GM18870 (cell line): ENCODE measurements around the gene EBF3.

Source experiments
- ATAC-seq: cut with Tn5 transposase; IDR thresholded peaks from one replicate; pipeline ENCODE4 v1.9.1; 2021; ENCODE audit warnings: moderate library complexity; ENCODE audit not compliant: unreplicated experiment

The EBF3 gene

DNA sequence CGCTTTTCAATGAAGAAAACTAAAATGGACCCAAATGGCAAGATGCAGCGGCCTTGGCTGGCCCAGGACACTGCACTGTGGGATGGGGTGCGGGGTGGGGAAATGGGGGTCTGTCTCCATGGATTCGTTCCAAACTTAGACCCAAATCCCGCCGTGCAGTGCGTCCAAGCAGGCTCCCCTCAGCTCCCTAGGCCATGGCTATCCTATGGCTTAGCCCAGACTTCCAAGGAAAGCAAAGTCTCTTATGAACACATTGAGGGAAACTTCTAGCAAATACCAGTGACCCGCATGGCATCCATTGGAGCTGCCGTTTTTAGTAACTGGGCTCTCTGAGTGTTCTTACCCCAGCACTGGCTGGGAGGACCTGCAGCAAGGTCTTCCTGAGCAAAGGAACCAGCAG lies 122.5 kb downstream of the EBF3 start:
- no peak for ATAC-seq

DNA sequence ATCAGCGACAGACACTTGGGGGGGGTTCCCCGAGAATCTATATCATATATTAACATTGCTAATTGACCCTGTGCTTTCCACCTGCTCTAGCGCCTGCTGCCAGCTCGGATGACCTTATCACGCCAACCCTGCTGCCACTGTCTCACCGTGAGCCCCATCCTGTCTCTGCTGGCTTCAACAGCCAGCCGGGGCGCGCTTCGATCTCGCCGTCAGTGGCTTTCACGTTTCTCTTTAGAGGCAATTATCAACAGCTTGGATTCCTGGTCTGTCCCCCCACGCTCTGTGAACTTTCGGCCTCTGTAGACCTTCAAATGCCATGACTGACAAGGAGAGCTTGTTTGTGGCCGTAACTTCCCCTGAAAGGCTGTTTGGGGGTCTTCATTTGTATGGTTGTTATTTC lies 123.0 kb downstream of the EBF3 start:
- ATAC-seq, result no peak

DNA sequence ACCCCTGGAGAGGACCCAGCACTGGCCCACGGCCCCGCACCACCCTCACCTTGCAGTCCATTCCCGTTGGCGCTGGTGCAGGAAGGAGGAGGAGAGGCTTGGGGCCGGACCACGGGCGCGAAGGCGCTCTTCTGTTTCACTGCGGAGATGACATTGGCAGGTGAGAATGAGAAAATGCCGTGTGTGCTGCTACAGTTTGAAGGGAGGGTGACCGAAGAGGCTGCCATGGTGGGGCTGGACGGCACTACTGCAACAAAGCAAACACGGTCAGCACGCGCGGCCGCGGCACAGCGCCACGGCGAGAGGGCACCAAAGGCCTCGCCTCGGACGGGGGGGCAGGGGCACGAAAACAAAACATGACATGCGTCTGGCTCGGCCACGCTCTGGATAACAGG lies 123.9 kb downstream of the EBF3 start:
- ATAC-seq, result no peak

DNA sequence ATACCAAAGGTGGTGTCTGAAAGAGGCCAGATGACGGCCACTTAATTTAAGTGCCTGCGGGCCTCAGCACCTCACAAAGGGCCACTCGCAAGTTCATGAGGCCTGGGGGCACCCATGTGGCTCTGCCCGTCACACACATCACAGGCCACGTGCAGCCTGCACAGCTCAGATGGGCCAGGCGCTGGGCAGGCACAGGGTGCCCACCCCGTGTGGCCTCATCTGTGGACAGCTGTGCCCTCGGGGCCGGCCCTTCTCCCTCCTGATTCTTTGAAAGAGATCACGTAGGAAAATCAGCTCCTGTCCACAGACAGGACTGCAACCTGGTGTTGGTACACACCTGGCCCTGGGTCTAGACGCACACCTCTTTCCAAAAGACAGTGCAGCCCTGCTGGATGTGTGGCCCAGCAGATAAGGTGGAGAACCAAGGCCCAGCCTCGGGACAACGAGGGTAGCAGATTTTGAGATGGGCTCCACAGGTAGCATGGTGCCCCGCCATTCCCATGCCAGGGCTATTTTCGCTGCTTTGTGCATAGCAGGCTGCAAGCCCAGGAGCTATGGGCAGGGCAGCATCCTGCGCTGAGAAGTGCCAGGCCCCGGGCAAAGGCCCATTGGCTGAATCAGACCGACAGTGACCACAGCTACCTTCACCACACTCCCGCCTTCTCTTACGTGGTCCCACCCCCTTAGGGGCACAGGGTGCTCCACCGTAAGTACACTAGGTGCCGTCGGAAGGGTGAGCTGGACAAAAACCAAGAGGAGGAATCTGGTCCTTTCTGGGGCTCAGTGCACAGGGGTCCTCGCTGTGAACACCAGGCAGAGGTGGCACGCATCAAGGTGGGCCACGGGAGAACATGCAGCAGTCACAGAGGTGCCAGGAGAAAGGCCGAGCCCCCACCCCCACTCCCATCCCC lies 124.5 kb downstream of the EBF3 start:
- no peak for ATAC-seq

DNA sequence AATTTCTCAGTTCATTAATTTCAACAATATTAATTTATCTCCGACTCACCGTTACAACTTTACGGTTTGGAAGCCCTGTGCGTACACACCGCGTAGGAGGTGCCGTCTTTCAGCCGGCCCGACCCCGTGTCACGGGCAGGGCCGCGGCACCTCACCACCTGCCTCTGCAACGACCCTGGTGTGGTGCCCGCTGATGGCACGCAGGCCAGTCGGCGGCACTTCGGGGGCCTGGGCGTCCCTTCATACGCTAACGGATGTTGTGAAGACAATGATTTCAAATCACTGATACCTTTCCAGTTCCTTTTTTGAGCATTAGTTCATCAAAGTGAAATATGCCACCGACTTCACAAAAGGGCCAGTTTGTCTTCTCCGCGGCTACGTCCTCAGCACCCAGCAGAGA lies 125.3 kb downstream of the EBF3 start:
- no peak for ATAC-seq

DNA sequence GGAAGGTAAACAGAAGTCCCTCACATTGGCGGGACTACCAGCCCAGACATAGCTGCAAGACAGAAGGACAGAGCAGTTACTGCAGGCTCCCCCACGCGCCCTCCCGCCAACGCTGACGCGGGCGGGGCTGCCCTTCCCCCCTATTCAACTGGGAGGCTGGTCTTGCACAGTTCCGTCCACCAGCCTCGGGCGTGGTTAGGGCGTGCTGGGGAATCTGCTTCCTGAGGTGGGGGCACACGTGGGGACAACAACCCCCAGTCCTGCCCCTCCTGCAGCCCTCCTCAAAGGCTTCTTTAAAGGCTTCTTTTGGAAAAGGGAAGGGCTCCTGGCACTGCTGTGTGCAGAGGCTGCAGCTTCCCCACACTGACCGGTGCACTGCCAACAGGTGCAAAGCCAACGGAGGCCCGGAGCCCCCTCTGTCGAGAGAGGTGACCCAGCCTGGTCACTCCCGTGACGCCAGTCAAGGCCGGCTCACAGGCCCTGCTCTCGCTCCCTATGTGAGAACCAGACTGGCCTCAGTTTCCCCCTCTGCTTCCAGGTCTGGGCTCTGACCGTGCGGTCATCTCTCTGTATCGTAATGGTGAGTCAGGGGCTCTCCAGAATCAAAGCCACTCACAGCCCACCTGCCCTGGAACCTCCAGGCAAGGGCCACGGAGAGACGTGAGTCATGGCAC lies 126.0 kb downstream of the EBF3 start:
- no peak for ATAC-seq

DNA sequence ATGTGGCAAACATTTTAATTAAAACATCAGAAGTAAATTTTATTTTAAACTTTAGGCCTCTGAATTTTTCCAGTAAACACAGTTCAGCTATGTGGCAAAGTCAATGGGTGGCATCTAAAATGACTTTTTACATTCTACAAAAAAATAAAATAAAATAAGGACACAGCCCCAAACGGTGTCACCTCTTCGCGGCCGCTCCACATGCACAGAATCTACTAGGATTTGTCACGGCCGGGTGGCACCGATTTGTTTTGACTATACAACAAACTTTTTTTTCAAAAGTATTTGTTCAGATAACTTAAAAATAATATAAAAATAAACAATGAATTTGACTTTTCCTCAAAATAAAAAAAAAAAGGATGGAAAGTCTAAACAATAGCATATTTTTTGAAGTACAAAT lies 127.8 kb downstream of the EBF3 start:
- no peak for ATAC-seq

DNA sequence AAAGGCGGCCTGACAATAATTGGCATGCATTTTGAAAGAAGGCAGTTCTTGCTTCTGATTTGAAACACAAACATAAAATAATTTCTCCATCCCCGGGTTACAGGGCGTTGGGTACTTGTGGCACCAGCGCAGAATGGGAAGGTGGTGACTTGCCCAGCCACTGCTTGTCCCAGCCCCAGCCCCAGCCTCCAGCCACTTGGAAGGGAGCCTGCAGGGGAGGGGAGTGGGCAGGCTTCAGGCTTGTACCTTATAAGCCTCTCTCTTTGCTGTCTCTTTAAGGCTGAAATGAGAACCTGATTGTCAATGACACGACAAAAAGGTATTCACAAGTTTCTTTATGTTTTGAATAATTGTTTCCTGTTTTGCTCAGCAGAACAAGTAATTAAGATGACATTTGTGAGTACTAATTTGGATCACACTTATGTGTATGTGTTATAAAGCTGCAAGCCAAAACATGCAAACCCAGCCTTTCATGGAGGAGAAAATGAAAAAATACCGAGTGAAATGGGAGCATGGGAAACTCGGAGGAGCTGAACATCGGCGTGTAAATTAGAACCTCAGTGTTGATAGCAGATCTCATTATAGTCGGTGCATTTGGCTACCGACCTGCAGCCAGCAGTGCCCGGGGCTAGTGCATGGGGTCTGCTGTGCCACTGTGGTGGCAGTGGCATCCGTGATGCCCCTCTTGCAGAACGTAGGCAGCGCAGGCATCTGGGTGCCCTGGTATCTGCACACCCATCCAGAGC lies 129.9 kb downstream of the EBF3 start:
- no peak for ATAC-seq

DNA sequence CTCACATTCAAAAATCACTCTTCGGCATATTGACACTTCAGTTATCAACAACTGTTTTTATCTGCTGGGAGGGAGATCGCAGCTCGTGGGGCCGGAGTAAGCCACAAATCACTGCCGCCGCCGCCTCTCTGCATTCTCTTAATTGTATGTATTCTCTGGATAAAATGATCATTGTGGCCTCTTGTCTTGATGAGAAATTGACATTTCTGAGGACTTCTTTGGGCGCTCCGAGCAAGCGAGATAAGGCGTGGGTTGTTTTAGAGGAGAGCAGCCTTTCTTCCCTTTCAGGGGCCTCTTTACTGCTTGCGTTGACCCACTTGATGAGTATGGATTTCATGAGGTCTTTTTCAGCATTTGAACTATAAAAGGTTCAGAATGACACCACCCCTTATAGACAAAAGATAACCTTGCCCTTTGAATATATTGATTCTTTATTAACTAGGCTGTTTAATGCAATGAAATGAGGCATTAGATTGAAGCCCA lies 130.6 kb downstream of the EBF3 start:
- no peak for ATAC-seq

DNA sequence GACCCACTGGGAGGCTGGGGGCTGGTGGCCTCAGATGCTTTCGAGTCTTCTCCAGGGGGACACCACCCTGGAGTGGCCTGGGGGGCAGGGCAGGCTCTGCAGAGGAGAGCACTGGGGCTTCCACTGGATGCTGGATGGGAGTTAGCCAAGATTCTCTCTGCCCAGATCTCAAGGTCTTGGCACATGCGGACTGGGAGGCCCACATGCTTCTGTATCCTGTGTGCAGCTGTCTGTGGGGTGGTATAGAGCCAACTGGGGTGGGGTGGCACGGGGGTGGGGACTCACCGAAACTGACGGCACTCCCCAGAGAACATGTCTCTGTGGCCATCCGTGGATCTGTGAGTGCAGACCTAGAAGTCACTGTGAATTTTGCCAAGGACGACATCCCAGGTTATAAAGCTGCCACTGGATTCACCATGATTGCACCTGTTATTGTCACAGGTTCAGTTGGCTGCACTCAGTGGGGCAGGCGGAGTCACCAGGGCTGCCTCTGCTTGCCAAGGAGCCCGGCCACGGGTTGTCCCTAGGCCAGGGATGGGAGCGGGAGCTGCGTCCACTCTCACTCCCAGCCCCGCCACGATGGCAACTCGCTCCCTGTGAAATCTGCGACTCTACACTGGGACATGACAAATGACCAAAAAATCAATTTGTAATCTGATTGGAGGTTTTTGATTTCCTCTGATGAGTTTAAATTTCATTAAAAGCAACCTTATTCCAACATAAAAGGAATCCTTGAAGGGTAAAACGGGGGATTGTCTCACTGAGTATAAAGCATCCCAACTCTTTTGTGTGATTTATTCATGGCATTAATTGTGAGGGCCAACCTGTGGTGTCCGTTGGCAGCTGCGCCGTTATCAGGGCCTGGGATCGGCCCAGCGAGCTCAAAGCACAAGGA lies 131.3 kb downstream of the EBF3 start:
- no peak for ATAC-seq

DNA sequence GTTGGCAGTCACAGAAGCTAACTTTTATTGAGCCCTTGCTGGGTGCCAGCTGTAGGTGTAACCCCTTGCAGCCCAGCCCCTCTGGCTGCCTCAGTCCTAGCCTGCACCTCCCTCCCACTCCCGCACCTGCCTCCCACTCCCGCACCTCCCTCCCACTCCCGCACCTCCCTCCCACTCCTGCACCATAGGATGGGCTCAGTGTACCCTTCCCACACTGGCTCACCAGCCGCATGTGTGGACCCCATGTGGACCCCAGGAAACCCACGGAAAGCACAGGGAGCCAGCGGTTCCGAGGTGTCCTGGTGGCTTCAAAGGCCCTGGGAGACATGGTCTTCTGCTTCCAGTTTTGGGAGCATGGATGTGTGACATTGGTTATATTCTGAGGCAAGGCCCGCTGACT lies 132.9 kb downstream of the EBF3 start:
- ATAC-seq, result no peak

DNA sequence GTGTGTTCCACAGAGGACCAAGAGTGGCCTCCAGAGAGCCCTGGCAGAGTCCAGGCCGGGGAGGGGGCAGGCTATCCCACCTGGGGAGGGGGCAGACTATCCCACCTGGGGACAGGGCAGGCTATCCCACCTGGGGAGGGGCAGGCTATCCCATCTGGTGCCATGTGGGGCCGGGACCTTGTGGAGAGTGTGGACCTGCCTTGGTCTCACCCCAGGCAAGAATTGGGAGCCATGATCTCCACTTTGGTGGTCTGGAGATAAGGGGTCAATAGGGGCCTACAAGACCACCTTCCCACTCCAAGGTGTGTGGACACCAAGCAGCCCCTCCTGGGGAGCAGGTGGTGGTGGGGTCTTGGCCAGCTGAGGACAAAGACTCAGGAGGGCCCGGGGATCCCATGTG lies 138.2 kb downstream of the EBF3 start:
- no peak for ATAC-seq

DNA sequence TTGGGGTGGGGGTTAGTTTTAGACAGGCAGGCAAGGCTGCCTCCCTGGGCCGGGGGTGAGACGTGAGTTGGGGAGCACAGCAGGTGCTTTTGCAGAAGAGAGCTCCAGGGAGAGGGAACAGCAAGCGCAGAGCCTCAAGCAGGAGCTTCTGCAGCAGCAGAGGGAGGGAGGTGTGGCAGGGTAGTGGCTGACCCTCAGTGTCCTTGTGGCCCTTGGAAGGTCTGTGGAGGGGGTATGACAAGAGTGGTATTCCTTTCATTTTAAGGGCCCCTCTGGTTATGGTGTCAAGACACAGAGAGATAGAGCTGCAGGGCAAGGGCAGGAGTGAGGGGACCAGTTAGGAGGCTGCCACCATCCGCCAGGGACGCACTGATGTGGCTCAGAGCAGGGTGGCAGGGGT lies 138.9 kb downstream of the EBF3 start:
- no peak for ATAC-seq

DNA sequence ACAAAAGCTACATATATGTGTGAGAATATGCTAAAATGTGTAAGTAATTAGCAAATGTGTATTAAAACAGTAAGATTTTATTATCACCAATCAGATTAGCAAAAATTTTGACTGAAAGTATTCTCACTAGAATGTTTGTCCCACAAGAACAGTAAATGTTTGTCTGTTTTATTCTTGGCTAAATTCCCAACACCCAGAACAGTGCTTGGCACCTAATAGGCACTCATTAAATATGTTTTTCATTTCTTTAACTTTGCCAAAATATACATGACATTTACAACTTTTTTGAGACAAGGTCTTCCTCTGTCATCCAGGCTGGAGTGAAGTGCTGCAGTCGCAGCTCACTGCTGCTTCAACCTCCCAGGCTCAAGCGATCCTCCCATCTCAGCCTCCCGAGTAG lies 143.6 kb downstream of the EBF3 start:
- no peak for ATAC-seq

DNA sequence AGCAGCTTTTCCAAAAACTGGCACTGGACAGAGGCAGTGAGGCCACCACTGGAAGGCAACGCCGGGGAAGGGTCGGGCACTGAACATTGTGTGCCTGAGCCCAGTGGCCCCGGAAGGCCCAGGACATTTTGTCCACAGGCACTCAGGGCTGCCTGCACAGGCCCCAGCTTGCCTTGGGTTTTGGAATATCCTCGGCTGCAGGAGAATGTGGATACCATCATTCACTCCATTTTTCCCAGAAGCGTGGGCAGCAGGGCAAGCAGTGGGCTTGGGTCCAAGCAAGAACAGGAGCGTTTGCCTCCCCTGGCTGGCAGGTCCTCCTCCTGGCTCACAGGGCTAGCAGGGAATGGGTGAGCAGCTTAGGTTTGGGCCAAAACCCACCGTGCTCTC lies 147.4 kb downstream of the EBF3 start:
- no peak for ATAC-seq

DNA sequence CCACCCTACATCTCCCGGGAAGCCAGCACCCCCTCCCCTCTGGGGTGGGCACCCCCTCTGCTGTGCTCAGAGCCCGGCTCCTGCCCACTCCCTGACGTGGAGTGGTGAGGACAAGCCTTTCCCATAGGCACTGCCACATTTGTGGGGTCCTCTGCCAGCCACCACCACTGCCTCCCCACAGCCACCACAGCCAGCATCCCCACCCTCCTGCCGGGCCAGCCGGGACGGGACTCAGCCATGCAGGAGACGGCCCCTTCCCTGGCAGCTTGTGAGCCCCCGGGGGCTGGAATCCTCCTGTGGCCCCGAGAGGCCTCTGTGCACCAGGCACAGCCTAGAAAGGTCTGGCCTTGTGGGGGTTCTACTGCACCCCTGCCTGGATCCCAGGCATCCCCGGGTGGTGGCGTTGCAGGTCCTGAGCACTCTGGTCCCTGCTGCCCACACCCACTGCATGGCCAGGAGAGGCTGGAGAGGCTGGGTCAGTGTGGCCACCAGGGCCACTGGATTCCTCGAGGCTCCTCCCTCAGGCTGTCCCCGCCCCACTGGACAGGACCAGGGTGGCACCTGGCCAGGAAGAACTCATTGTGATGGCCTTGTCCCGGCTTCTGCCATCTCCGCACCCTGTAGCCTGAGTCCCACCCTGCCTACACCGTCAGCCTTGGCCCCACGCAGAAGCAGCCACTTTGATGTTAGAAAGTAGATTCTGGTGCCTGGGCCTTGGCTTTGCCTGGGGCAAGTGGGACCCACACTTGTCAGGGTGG lies 148.0 kb downstream of the EBF3 start:
- no peak for ATAC-seq

DNA sequence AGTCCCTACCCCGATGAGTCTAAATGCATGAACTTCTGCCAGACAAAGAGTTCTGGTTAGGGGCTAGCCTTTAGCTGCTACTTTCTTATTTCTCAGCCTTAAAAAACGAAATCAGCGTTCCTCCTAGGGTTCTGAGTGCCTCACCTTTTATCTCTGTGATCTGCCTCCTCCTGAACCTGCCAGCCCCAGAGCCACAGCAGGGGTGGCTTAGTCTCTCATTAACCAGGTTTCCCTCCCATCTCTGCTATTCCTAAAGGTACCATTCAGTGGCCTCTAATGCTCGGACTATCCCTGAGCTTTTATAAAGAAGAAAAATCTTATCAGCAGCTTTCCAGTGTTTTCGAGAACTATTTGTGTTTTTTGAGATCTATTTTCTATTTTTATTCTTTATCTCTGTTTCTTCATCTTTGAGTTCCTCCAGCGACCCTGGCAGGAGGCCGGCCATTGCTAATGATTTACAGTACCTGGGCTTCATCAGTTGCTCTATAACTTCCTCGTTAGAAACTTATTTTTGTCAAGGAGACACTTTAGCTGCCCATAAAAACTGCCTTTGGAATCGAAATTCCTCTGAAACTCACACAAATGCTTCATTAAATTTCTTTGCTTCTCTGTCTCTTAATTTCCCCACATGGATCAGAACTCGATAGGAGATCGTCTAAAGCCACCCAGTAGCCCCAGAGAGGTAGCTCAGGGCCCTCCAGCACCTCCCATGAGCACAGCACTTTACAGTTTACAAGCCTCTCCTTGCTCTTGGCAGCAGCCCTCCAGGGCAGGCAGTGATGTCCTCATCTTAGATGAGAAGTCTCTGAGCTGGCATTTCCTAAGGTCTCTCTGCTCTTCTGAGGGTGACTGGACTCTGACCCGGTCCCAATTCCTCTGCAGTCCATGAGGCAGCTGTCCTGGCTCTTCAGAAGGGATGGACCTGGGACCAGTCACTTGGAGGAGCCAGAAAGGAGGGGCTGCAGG lies 149.1 kb downstream of the EBF3 start:
- ATAC-seq, result no peak

DNA sequence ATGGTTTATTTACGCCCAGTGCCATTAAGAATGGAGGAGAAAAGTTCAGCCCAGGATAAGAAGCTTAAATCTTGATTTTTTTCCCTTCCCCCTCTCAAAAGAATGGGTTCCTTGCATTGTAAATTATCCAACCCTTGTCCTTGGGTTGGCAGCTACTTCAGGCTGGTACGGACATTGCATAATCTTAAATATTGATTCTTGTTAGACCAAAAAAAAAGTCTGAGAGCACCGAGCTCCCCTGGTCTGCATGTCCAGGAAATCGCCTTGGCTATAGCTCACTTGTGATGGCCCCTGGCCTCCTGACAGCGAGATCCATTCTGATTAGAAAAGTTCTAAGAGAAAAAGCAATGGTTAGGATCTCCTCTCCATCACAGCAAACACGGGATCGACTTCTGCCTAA lies 151.7 kb downstream of the EBF3 start:
- no peak for ATAC-seq

DNA sequence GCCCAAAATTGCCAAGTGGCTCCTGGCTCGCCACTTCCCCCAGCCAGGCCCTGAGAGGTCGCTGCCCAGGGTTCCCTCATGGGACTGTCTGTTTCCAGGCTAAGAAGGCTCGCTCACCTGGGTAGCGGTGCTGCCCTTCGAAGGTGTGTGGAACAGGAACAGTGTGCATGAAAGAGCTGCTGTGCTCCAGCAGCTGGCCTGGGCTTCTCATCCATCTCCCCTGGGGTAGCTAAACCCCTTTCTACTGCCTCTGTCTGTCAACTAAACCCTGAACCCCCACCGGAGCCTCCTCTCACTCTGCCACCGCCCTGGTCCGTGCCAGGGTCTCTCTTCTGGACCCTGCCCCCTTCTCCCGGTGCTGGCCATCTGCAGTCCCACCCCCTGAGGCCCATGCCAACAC lies 152.9 kb downstream of the EBF3 start:
- no peak for ATAC-seq
